ENCODE measurements around the gene RING1.

- TF ChIP-seq MAX (IDR thresholded peaks at IDR 0.05) (no peak), EGR1 (IDR thresholded peaks at IDR 0.05) (no peak), YY1 (IDR thresholded peaks at IDR 0.05; ENCODE audit: low read depth) (no peak), NFIC (IDR thresholded peaks at IDR 0.05) (no peak), EP300 (IDR thresholded peaks at IDR 0.05; ENCODE audit: borderline replicate concordance) (no peak)
Observed at GRCh38 chr6:33217246-33217645, 8.9 kb downstream of the RING1 start.

Measured in Ishikawa (cell line).